Brain microvascular endothelial cell (primary cell): Measurements from ENCODE around the gene PIGV.

Source experiments
- DNase-seq: peaks from one replicate; pipeline ENCODE4 v3.0.0-alpha.2; 2020
- H3K27ac ChIP-seq: fragments of 250-450 bp; sonication (Bioruptor Pico); 2 replicates; pipeline ENCODE4 v1.5.1; 2020; ENCODE audit warnings: mild to moderate bottlenecking, moderate library complexity
- H3K27me3 ChIP-seq: fragments of 250-450 bp; sonication (Bioruptor Pico); replicated peaks from 2 replicates; pipeline ENCODE4 v1.5.1; 2020; ENCODE audit warnings: mild to moderate bottlenecking
- H3K36me3 ChIP-seq: fragments of 250-450 bp; sonication (Bioruptor Pico); replicated peaks from 2 replicates; pipeline ENCODE4 v1.5.1; 2020; ENCODE audit warnings: mild to moderate bottlenecking
- H3K4me3 ChIP-seq: 2 replicates; pipeline ENCODE4 v1.5.1; 2011; ENCODE audit warnings: low read depth, mild to moderate bottlenecking, control low read depth, low read length, moderate library complexity
- in situ Hi-C: cut with HindIII; loops from 2 replicates; pipeline ENCODE4 v1.10.0; 2017; ENCODE audit warnings: low sequenced_read_pairs, low pct_ligation_motif_present
- TF ChIP-seq, protein P1 (sequence below): IDR thresholded peaks from 2 replicates; pipeline ENCODE4 v1.5.1; 2011; ENCODE audit warnings: low read depth, mild to moderate bottlenecking, moderate library complexity, low read length, control low read depth, inconsistent platforms; ENCODE audit errors: missing control alignments

PIGV gene

DNA sequence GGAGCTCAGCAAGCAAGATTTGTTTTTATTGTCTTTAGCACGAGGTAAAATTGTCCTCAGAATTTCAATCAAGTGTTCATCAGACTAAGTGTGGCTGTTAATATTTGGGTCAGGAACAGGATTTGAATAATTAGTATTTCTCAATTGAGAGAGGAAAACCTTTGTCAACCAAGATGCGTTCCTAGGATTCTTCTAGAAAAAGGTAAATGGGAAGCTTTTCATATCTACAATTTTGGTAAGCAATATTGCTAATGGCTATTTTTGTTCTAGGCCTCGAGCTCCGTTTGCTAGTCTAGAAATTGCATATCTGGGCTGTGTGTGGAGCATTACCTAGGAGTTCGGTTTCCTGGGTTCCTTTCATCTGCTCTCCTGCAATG is 4.1 kb upstream of the PIGV start:
- Histone ChIP-seq H3K27me3 (no peaks in the 10 kb centered on the region), H3K27ac (no peak overlapping the region), H3K36me3 (peaks cover 31% of the 10 kb centered on the region), H3K4me3 (no peak overlapping the region)
- no peak for DNase-seq
- TF ChIP-seq, protein P1, sequence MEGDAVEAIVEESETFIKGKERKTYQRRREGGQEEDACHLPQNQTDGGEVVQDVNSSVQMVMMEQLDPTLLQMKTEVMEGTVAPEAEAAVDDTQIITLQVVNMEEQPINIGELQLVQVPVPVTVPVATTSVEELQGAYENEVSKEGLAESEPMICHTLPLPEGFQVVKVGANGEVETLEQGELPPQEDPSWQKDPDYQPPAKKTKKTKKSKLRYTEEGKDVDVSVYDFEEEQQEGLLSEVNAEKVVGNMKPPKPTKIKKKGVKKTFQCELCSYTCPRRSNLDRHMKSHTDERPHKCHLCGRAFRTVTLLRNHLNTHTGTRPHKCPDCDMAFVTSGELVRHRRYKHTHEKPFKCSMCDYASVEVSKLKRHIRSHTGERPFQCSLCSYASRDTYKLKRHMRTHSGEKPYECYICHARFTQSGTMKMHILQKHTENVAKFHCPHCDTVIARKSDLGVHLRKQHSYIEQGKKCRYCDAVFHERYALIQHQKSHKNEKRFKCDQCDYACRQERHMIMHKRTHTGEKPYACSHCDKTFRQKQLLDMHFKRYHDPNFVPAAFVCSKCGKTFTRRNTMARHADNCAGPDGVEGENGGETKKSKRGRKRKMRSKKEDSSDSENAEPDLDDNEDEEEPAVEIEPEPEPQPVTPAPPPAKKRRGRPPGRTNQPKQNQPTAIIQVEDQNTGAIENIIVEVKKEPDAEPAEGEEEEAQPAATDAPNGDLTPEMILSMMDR: no peak
- in situ Hi-C loops: no loop called here

DNA sequence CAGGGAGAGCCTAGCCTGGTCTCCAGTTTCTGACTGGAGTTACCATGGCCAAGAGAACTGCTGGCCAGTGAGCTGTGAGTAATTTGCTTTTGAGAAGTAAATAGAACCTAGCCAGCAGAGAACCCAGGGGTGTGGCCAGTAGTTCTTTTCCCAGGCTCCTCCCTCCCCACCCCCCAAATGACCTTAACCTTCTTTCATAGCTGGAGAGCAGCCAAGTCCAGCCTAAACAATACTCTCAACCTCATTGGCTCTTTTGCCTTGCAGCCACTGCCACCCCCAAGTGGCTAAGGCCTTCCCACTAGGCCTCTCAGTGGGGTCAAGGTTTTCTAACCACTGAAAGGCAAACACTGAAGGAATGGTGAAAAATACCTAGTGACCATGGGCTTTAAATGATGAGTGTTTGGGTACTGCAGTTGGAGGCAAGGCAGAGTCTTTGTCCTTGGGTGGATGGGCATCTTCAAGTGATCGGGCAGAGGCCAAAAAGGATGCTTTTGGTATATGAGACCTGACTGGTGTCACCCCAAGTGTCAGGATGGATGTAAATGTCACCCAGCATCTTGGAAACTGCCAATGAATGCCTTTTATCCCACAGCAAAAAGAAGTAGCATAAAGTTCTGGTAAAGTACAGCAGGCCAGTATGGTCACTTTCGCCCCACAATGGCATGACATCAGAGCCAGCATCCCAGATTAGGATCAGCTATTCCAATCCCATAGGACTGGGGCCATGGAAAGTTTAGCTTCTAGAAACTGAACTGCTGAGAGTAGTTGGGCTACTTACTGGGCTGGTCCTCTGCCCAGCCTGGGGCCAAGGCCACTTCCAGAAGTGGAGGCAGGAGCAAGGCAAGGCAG is 3.5 kb upstream of the PIGV start:
- H3K36me3 ChIP-seq: peaks cover 26% of the 10 kb centered on the region
- no peaks in the 10 kb centered on the region for H3K27me3 ChIP-seq
- TF ChIP-seq, protein P1: no peak
- in situ Hi-C loops: no loop called here
- DNase-seq: peak; percentile 76
- H3K4me3 ChIP-seq: no peak overlapping the region
- peak overlapping the region; percentile 16 for H3K27ac ChIP-seq

DNA sequence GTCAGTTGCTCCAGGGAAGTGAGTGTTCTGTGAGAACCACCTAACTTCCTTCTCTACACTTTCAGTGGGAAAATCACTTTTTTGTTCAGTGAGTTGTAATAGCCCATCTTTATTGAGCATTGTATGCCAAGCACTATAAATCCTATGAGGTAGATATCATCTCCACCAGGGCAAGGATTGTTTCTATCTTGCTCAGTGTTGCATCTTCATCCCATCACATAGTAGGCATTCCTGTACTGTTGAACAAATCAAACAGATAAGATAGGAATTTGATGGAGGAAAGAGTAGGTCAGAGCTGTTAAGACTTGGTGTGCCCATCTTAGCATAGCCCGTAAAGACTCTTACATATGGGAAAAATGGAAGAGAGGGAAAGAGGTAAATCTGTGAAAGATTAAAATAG is 2.9 kb upstream of the PIGV start:
- no peak overlapping the region for H3K4me3 ChIP-seq
- in situ Hi-C loops: no loop called here
- H3K27me3 ChIP-seq: no peaks in the 10 kb centered on the region
- no peak for DNase-seq
- TF ChIP-seq, protein P1: no peak
- H3K27ac ChIP-seq: peak overlapping the region; percentile 16
- H3K36me3 ChIP-seq: peaks cover 20% of the 10 kb centered on the region

DNA sequence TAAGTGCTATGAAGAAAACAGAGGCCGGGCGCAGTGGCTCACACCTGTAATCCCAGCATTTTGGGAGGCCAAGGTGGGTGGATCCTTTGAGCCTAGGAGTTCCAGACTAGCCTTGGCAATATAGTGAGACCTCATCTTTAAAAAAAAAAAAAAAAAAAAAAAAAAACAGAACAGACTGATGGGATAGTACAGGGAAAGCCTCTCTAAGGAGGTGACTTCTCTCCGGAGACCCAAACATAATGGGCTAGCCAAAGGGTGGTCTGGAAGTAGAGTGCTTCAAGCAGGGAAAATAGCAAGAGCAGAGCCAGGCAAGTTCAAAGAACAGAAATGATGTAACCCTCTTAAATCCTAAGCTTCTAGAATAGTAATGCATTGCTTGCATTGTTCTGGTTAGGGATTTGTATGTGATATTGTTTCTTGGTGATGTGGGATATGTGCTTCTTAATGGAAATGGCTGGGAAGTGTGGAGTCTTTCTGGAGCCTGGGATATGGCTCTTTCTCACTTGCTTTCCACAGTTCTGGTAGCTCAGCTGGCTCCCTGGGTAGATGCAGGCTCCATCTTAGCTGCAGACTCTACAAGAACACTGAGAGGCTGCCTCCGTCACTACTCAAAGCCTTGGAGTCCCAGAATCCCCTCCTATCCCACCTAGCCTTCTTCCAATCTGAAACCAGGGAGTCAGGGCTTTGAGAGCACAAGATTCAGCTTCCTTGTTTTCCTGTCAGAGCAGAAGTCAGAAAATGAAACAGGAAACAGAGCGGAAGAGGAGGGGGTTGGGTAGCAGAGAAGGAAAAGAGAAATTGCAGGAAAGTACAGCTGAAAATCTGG is 1.9 kb upstream of the PIGV start:
- H3K27me3 ChIP-seq: no peaks in the 10 kb centered on the region
- in situ Hi-C loops: no loop called here
- no peak for DNase-seq
- H3K36me3 ChIP-seq: peaks cover 10% of the 10 kb centered on the region
- no peak overlapping the region for H3K4me3 ChIP-seq
- TF ChIP-seq, protein P1: no peak
- peak overlapping the region; percentile 96 for H3K27ac ChIP-seq

DNA sequence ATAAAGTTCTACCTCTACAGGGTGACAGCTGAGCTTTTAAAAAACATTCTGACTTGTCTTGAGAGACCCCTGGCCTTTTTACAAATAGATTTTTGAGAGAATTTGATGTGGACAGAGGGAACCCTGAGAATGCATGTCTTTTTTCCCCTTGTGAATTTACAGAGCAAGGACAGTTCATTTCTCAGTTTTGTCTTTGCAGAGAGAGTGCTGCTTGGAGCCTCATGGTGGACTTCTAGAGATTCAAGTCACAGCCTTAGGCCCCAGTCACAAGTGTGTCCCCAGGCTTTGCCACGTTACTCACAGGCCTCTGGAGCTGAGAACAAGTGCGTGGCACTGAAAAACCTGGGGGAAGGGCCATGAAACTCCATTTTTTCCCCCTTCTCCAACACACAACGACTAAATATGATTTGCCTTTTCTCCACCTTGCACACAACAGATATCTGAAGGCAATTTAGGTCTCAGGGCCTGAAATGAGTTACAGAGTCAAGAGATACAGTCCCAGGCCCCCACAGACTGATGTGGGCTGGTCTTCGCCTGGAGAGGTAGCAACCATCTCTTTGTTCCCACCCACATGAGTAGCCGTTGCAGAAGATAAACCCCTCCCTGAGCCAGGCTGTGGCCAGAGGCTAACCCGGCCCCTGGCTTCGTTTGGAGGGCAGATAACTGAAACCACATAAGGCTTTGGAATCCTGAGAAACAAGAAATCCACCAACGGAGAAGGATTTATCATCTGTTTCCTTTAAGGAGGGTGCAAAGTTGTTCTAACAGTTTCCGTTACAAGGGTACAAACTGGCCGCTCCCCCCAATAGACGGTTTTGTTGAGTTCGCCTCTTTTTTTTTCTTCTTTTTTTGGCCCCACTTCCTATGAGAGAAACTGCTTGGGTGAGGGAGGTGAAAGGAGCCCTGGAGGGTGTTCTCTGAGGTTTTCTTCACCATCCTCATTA is 1.0 kb upstream of the PIGV start:
- TF ChIP-seq, protein P1: no peak
- in situ Hi-C loops: no loop called here
- peak; percentile 82 for DNase-seq
- H3K36me3 ChIP-seq: peaks cover 5% of the 10 kb centered on the region
- no peaks in the 10 kb centered on the region for H3K27me3 ChIP-seq
- H3K4me3 ChIP-seq: peak overlapping the region; percentile 75
- peak overlapping the region; percentile 96 for H3K27ac ChIP-seq
